HepG2 (cell line): ENCODE results near the gene TDG. TPM values are rescaled to one million over a fixed set of nuclear protein-coding genes. Genes with fewer than 3 reads are reported as not detected.

Experiments
- FOXM1 ChIP-seq: sonication (generic); formaldehyde crosslinking; IDR thresholded peaks from 2 replicates; pipeline ENCODE4 v1.5.0; 2020; ENCODE audit warnings: missing genetic modification reagents
- HMGXB4 ChIP-seq, 2 experiments: sonication (generic) in 1 of 2; formaldehyde crosslinking in 1 of 2; IDR thresholded peaks; 2 replicates each; pipeline versions ENCODE4 v1.4.0 to v1.6.1; 2018 to 2020; ENCODE audit warnings: missing genetic modification reagents in 2 of 2, borderline replicate concordance in 1 of 2, low read depth in 1 of 2, mild to moderate bottlenecking in 1 of 2, missing biosample characterization in 1 of 2
- JDP2 ChIP-seq: sonication (generic); formaldehyde crosslinking; IDR thresholded peaks from 2 replicates; pipeline ENCODE4 v1.8.1; 2022; ENCODE audit warnings: missing genetic modification reagents, borderline replicate concordance
- JUNB ChIP-seq: sonication (generic); formaldehyde crosslinking; IDR thresholded peaks from 2 replicates; pipeline ENCODE4 v1.8.0; 2022; ENCODE audit warnings: missing genetic modification reagents, mild to moderate bottlenecking, borderline replicate concordance
- MEIS2 ChIP-seq: sonication (generic); formaldehyde crosslinking; IDR thresholded peaks from 2 replicates; pipeline ENCODE4 v1.9.0; 2021; ENCODE audit warnings: mild to moderate bottlenecking, missing genetic modification reagents
- MTA3 ChIP-seq: sonication (generic); formaldehyde crosslinking; IDR thresholded peaks from 2 replicates; pipeline ENCODE4 v1.4.0; 2020; ENCODE audit warnings: missing genetic modification reagents
- MYC ChIP-seq: sonication (generic); formaldehyde crosslinking; IDR thresholded peaks from 2 replicates; pipeline ENCODE4 v1.9.0; 2021; ENCODE audit warnings: missing genetic modification reagents, borderline replicate concordance
- NCOA2 ChIP-seq: sonication (generic); formaldehyde crosslinking; IDR thresholded peaks from 2 replicates; pipeline ENCODE4 v1.8.0; 2022; ENCODE audit warnings: inconsistent platforms
- NR3C1 ChIP-seq: sonication (generic); formaldehyde crosslinking; IDR thresholded peaks from 2 replicates; pipeline ENCODE4 v1.4.0; 2020; ENCODE audit warnings: missing genetic modification reagents
- RAD21 ChIP-seq: fragments of 450-650 bp; formaldehyde crosslinking; IDR thresholded peaks from 2 replicates; pipeline ENCODE4 v1.5.0; 2020; ENCODE audit warnings: mild to moderate bottlenecking
- SMAD3 ChIP-seq: sonication (generic); formaldehyde crosslinking; IDR thresholded peaks from 2 replicates; pipeline ENCODE4 v1.4.0; 2020; ENCODE audit warnings: missing genetic modification reagents
- THAP9 ChIP-seq: sonication (generic); formaldehyde crosslinking; IDR thresholded peaks from 2 replicates; pipeline ENCODE4; 2020; ENCODE audit warnings: missing genetic modification reagents, mild to moderate bottlenecking, borderline replicate concordance
- ZFYVE20 ChIP-seq: sonication (generic); formaldehyde crosslinking; IDR thresholded peaks from 2 replicates; pipeline ENCODE4 v1.8.0; 2023; ENCODE audit warnings: low read depth, mild to moderate bottlenecking, moderate library complexity, missing genetic modification reagents, borderline replicate concordance
- ZNF691 ChIP-seq: sonication (generic); formaldehyde crosslinking; IDR thresholded peaks from 2 replicates; pipeline ENCODE4 v1.4.0; 2020; ENCODE audit warnings: missing genetic modification reagents, low read depth, mild to moderate bottlenecking, borderline replicate concordance
- polyA plus RNA-seq, 8 experiments: library from polyadenylated mRNA; depleted of rRNA in 3 of 8; stranded (reverse) in 7 of 8; unstranded in 1 of 8; fragments of >200 nt; fragmentation: Illumina TruSeq in 4 of 8; extraction: Trizol in 4 of 8; gene quantifications; 2 replicates each; pipeline versions ENCODE4 v1.2.1 to v1.2.3, GENCODE V29; 2011 to 2016; ENCODE audit warnings: low read depth in 4 of 8, missing spikeins in 1 of 8, mixed read lengths in 1 of 8; ENCODE audit not compliant: insufficient read depth in 1 of 8
- total RNA-seq, 5 experiments: library from RNA; depleted of rRNA; stranded (reverse); fragments of >200 nt; fragmentation: Illumina TruSeq; extraction: Trizol; gene quantifications; 2 replicates each; pipeline ENCODE4 v1.2.3, GENCODE V29; 2016; ENCODE audit warnings: low read depth in 1 of 5
- TF ChIP-seq, protein P1 (sequence below): sonication (generic); formaldehyde crosslinking; IDR thresholded peaks from 2 replicates; pipeline ENCODE4 v1.5.1; 2020; ENCODE audit warnings: missing genetic modification reagents, mild to moderate bottlenecking, borderline replicate concordance
- TF ChIP-seq, protein P2 (sequence below): sonication (generic); formaldehyde crosslinking; IDR thresholded peaks from 2 replicates; pipeline ENCODE4 v1.4.0; 2020; ENCODE audit warnings: low read depth, missing genetic modification reagents

Gene TDG
- total and polyA plus RNA-seq, 2 of the 13 experiments (the other 11 are each of a cell fraction or from before 2014, with no cell fraction given): 14.2 to 19.5 TPM

GRCh38 chr12:103929046-103929783 lies 36.5 kb upstream of the TDG start (continued):
- no peak for TF ChIP-seq JDP2 (CRISPR knock-in tag)
- no peak for TF ChIP-seq ZNF691 (CRISPR knock-in tag)
- TF ChIP-seq ZFYVE20 (CRISPR knock-in tag): no peak
- no peak for TF ChIP-seq JUNB (CRISPR knock-in tag)
- TF ChIP-seq, protein P1, sequence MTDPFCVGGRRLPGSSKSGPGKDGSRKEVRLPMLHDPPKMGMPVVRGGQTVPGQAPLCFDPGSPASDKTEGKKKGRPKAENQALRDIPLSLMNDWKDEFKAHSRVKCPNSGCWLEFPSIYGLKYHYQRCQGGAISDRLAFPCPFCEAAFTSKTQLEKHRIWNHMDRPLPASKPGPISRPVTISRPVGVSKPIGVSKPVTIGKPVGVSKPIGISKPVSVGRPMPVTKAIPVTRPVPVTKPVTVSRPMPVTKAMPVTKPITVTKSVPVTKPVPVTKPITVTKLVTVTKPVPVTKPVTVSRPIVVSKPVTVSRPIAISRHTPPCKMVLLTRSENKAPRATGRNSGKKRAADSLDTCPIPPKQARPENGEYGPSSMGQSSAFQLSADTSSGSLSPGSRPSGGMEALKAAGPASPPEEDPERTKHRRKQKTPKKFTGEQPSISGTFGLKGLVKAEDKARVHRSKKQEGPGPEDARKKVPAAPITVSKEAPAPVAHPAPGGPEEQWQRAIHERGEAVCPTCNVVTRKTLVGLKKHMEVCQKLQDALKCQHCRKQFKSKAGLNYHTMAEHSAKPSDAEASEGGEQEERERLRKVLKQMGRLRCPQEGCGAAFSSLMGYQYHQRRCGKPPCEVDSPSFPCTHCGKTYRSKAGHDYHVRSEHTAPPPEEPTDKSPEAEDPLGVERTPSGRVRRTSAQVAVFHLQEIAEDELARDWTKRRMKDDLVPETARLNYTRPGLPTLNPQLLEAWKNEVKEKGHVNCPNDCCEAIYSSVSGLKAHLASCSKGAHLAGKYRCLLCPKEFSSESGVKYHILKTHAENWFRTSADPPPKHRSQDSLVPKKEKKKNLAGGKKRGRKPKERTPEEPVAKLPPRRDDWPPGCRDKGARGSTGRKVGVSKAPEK (CRISPR knock-in tag): no peak
- no peak for TF ChIP-seq MEIS2
- TF ChIP-seq HMGXB4 (CRISPR knock-in tag; IDR thresholded peaks at IDR 0.05; ENCODE audit: borderline replicate concordance in 1 of 2, low read depth in 1 of 2): peak in 1 of 2 experiments; percentile 81; a peak in 3 of 4 replicates
- TF ChIP-seq THAP9 (CRISPR knock-in tag): no peak; the same call in 1 of the 2 replicates
- TF ChIP-seq NCOA2 (CRISPR knock-in tag): no peak
- TF ChIP-seq, protein P2, sequence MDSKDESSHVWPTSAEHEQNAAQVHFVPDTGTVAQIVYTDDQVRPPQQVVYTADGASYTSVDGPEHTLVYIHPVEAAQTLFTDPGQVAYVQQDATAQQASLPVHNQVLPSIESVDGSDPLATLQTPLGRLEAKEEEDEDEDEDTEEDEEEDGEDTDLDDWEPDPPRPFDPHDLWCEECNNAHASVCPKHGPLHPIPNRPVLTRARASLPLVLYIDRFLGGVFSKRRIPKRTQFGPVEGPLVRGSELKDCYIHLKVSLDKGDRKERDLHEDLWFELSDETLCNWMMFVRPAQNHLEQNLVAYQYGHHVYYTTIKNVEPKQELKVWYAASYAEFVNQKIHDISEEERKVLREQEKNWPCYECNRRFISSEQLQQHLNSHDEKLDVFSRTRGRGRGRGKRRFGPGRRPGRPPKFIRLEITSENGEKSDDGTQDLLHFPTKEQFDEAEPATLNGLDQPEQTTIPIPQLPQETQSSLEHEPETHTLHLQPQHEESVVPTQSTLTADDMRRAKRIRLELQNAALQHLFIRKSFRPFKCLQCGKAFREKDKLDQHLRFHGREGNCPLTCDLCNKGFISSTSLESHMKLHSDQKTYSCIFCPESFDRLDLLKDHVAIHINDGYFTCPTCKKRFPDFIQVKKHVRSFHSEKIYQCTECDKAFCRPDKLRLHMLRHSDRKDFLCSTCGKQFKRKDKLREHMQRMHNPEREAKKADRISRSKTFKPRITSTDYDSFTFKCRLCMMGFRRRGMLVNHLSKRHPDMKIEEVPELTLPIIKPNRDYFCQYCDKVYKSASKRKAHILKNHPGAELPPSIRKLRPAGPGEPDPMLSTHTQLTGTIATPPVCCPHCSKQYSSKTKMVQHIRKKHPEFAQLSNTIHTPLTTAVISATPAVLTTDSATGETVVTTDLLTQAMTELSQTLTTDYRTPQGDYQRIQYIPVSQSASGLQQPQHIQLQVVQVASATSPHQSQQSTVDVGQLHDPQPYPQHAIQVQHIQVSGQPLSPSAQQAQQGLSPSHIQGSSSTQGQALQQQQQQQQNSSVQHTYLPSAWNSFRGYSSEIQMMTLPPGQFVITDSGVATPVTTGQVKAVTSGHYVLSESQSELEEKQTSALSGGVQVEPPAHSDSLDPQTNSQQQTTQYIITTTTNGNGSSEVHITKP (CRISPR knock-in tag): 0 out of 2 replicates have a peak, but pooled peaks have one; percentile 18
- no peak for TF ChIP-seq RAD21 (CRISPR knock-in tag)
- TF ChIP-seq NR3C1 (CRISPR knock-in tag): no peak
- no peak; the same call in 1 of the 2 replicates for TF ChIP-seq SMAD3 (CRISPR knock-in tag)
- TF ChIP-seq MTA3: no peak
- peak; percentile 81; the same call in 1 of the 2 replicates for TF ChIP-seq MYC (CRISPR knock-in tag)
- TF ChIP-seq FOXM1 (CRISPR knock-in tag): no peak
